Epithelial cell of proximal tubule (primary cell): Measurements from ENCODE around the gene RUBCN. TPM values are rescaled to one million over a fixed set of nuclear protein-coding genes. Genes with fewer than 3 reads are reported as not detected.
"Not testable (repeated sequence)": the region's sequence is repeated elsewhere in the genome, so short reads cannot be mapped to it uniquely, and the experiment has no call there.

Experiments used
- DNase-seq: peaks from one replicate; pipeline ENCODE4 v3.0.0-alpha.2; 2011; ENCODE audit warnings: low read depth
- H3K4me3 ChIP-seq: 2 replicates; pipeline ENCODE4 v1.5.1; 2011; ENCODE audit warnings: low read depth, mild to moderate bottlenecking, low read length
- total RNA-seq: library from RNA; depleted of rRNA; stranded (reverse); fragments of >200 nt; gene quantifications from 2 replicates; pipeline ENCODE4 v1.2.3, GENCODE V29; 2015

RUBCN gene
- total RNA-seq, 1 donor from 2014 or later: 24.6 TPM

DNA sequence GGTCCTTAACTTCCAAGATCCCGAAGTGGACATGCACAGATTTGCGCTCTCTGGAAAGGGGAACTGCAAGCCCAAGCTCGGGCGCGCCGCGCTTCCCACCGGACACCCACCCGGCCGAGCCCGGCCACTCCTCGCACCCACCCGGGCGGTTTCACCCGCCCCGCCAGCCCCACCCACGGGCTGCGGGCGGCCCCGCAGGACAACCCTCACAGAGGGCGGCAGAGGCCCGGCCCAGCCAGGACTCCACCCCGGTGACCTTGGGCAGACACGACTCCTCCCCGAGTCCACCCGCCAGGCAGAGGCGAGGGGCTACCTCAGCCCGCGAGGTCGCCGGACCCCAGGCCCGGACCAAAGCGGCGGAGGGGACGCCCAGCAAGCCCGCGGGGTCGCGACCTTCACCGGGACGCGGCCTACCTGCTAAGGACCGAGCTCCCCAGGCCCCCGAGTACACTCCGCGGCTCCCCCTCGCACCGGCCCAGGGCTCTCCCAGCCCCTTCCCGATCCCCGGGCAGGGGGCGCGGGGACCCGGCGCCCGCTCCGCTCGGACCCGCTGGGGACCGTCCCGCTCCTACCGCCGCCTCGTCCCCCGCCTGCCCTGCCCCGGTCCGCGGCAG is 109.4 kb downstream of the RUBCN start:
- not testable (repeated sequence) for DNase-seq

DNA sequence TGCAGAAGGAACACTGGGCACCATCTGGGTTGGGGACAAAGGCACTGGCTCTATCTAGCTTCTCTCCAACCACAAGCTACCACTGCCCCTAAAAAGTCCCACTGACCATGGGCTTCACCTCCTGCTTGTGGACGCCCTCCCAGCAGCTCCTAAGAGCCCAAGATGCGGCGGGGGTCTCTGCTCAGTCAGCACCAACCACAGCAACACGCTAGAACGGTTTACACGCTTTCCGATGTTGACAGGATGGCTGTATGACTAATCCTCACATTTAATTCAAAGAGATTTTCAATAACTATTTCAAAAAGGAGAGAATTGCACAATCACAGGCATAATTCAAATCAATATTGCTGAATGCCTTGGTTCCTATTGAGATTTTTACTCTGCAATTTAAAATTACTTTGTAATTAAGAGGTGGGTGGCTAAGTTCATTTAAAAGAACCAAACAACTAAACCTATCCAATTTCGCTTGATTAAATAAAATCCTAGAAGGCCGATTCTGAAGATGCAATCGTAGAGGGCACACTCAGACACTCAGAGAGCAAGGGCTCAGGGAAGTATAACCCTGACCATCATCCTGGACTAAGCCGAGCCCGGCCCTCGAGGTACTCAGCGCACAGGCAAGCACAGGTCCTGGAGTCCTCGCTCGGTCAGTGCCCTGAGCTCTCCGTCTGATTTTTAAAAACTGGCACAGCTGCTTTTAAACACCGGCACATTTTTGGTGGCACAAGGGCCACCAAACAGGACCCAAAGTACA is 110.1 kb downstream of the RUBCN start:
- not testable (repeated sequence) for DNase-seq
- H3K4me3 ChIP-seq: peak overlapping the region; percentile 53

More for the DNA sequence above, 109.4 kb downstream of the RUBCN start:
- H3K4me3 ChIP-seq: peak overlapping the region; percentile 60

DNA sequence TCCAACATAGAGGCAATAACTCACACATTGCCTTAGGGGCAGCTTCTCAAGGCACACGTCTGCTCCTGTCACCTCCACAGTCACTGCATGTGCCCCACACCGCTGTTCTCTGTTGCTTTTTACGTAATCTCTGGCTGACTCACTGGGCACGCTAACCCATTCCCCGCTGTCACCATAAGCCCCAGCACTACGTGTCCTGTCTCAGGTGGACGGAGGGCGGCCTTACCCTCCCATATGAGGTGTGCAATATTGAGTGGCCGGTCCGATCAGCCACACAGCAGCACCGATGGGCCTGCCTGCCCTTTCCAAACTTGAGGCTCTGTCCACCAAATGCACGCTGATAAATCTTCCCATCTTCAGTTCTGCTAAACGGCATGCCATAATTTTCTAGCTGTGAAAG is 115.2 kb downstream of the RUBCN start:
- not testable (repeated sequence) for H3K4me3 ChIP-seq, DNase-seq

Other genes starting within 250 kb of the RUBCN start
- 7.2 and 20.8 TPM in 2 replicates for gene BDH1, start 180.9 kb downstream of the RUBCN start, total RNA-seq
- gene FYTTD1, start 13.0 kb upstream of the RUBCN start, total RNA-seq: 21.0 and 26.0 TPM in 2 replicates
- 15.4 and 19.5 TPM in 2 replicates for gene LRCH3, start 54.4 kb upstream of the RUBCN start, total RNA-seq
- gene RPL35A, start 213.3 kb upstream of the RUBCN start, total RNA-seq: 842 and 1,007 TPM in 2 replicates
- gene LMLN, start 223.3 kb upstream of the RUBCN start, total RNA-seq: 2.0 and 4.0 TPM in 2 replicates